Measurements from ENCODE around the gene FSIP1.

GRCh38 chr15:39781967-39782302 is 706 bp downstream of the FSIP1 start:
- TF ChIP-seq CTCF (IDR thresholded peaks at IDR 0.05) (no peak), POLR2A (IDR thresholded peaks at IDR 0.05) (no peak)
